OCI-LY3 (cell line): ENCODE results near the gene FAM13A.

Experiments used
- EZH2phosphoT487 ChIP-seq: fragments of 200-600 bp; shearing (Covaris generic); IDR thresholded peaks from 2 replicates; pipeline ENCODE4 v1.6.1; 2018; ENCODE audit warnings: antibody characterized with exemption, mixed run types, low read depth
- TF ChIP-seq, protein P1 (sequence below): fragments of 200-600, 300-600 bp; sonication (generic); IDR thresholded peaks from 2 replicates; pipeline ENCODE4 v1.5.1; 2014; ENCODE audit warnings: antibody characterized with exemption, low read length, low read depth

GRCh38 chr4:88825931-88826330 lies 231.1 kb downstream of the FAM13A start:
- TF ChIP-seq, protein P1, sequence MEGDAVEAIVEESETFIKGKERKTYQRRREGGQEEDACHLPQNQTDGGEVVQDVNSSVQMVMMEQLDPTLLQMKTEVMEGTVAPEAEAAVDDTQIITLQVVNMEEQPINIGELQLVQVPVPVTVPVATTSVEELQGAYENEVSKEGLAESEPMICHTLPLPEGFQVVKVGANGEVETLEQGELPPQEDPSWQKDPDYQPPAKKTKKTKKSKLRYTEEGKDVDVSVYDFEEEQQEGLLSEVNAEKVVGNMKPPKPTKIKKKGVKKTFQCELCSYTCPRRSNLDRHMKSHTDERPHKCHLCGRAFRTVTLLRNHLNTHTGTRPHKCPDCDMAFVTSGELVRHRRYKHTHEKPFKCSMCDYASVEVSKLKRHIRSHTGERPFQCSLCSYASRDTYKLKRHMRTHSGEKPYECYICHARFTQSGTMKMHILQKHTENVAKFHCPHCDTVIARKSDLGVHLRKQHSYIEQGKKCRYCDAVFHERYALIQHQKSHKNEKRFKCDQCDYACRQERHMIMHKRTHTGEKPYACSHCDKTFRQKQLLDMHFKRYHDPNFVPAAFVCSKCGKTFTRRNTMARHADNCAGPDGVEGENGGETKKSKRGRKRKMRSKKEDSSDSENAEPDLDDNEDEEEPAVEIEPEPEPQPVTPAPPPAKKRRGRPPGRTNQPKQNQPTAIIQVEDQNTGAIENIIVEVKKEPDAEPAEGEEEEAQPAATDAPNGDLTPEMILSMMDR: no peak
- no peak for TF ChIP-seq EZH2phosphoT487
